NCI-H345 treated with DMSO at 0.1 percent for 48 hours (cell line): Measurements from ENCODE around the gene GJD3.
"Not testable (repeated sequence)": the region's sequence is repeated elsewhere in the genome, so short reads cannot be mapped to it uniquely, and the experiment has no call there.

ENCODE experiments used
- DNase-seq: peaks from one replicate; lab custom pipeline; 2025; ENCODE audit not compliant: unreplicated experiment; lab: John Stamatoyannopoulos, UW

The GJD3 gene

DNA sequence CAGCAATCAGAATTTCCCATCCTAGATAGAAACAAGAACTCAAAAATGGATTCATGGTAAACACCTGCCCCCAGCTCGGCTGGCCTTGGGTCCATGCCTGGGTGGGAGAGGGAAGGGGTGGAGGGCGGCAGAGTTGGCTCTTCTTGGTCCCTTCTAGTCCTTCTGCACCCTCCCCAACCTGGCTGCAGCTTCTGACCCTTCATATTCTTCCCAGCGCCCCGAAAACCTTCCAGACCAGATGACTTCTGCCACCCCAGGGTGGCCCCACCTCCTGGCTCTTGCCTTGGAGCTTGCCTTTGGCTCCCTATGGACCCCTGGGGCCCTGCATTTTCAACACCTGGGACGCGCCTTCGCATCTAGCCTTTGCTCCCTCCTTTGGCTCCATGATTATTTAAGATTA is 5.4 kb upstream of the GJD3 start:
- no peak for DNase-seq

DNA sequence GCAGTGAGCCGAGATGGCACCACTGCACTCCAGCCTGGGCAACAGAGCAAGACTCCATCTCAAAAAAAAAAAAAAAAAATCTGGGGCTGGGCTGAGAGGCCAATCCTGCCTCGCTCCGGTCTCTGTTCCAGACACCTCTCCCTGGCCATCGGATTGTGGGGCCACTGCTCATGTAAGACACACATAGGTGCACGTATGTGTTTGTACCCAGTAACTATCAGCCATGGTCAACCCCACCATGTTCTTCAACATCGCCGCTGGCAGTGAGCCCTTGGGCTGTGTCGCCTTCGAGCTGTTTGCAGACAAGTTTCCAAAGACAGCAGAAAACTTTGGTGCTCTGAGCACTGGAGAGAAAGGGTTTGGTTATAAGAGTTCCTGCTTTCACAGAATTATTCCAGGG is 3.2 kb upstream of the GJD3 start:
- DNase-seq, result not testable (repeated sequence)

DNA sequence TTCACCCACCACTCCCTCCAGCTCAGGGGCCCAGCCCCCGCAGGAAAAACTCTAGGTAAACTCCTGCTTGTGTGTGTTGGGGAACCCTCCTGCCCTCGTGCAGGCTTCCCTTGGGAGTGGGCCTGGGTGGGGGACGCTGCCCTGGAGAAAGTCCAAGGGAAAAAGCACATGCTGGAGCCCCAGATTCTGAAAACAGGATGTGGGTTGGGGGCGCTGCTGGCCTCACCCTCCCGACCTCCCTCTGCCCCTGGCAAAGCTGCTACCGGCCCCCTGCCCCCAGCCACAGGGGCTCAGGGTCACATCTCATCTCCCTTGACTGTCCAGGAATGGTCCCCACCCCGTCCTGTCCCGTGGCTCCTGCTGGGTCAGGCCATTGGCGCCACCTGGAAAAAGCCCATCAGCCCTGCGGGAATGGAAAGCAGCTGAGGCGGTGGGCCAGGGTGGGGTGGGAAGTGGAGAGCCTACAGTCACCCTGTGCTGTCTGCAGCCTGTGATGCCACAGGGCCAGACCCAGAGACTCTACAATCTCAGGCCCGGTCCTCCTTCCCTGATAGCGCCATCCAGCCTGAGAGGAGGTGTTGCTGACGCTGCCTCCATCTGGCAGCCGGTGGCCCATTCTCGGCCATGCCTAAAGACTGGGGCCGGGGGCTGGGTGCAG is 2.5 kb upstream of the GJD3 start:
- no peak for DNase-seq

DNA sequence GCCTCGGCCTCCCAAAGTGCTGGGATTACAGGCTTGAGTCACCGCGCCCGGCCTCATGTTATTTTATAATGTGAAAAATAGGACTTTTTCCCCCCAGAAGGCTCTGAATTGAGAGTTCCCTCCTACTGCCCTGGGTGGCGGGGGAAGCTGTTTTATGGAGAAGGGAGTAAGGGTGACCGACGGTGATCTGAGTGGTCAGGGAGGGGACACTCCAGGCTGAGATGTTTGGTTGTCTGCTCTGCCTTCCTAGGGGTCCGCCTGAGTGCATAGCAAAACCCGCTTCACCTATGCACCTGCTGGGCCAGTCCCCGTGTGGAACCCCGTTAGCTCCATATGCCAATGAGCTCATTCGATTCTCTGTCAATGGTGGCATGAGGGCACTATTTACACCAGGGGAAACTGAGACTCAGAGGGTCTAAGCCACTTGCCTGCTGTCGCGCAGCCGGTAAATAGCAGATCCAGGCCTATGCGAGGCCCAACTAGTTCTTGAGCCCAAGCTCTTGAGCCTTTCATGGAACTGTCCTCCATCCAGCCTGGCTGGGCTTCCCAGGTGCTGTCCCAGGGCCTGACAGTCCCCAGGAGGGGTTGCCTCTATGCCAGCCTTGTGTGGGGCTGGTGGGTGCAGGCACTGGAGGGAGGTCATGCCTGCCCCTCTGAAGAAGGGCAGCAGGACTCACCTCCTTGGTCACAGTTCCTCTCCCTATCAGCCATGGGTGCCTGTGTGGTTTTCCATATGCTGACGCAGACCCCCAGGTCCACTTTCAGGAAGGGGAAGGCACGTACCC is 1.7 kb upstream of the GJD3 start:
- DNase-seq, result no peak

GRCh38 chr17:40364906-40365305 is 369 bp upstream of the GJD3 start:
- no peak for DNase-seq

DNA sequence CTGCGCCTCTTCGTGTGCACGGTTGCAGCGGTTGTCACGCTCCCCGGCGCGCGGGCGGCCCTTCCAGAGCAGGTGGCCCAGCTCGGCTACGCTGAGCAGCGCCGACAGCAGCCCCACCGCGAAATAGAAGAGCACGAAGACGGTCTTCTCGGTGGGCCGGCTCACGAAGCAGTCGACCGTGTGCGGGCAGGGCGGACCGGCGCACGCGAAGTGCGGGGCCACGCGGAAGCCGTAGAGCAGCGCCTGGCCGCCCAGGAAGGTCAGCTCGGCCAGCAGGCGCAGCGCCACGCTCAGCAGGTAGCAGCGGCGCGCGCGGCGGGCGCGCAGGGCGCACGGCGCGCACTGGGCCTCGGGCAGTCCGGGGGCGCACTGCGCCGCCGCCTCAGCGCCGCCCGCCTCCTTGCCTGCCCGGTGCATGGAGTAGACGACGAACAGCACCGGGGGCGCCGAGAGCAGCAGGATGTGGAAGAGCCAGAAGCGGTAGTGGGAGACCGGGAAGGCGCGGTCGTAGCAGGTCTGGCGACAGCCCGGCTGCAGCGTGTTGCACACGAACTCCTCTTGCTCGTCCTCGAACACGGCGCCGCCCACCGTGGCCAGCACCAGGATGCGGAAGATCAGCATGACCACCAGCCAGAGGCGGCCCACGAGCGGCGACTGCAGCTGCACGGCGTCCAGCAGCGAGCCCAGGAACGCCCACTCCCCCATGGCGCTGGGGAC is 1.3 kb downstream of the GJD3 start:
- no peak for DNase-seq

DNA sequence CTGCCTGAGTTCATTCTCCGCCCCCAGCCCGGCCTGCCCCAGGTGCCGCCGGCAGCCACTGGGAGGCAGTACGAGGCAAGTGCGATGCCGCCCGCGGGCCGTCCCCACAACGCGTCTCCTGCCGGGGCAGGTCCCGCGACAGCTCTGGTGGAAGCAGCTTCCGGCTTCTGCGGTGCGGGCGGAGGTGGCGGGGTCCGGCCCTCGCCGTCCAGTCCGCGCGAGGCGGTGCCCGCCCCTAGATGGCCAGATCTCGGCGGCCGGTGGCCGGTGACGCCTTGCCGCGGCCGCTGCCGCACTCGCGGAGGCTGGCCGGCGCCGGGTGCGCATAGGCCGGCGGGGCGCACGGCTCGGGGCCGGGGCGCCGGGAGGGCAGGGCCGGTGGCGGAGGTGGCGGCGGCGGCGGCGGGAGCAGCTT is 1.8 kb downstream of the GJD3 start:
- peak; percentile 20 for DNase-seq

DNA sequence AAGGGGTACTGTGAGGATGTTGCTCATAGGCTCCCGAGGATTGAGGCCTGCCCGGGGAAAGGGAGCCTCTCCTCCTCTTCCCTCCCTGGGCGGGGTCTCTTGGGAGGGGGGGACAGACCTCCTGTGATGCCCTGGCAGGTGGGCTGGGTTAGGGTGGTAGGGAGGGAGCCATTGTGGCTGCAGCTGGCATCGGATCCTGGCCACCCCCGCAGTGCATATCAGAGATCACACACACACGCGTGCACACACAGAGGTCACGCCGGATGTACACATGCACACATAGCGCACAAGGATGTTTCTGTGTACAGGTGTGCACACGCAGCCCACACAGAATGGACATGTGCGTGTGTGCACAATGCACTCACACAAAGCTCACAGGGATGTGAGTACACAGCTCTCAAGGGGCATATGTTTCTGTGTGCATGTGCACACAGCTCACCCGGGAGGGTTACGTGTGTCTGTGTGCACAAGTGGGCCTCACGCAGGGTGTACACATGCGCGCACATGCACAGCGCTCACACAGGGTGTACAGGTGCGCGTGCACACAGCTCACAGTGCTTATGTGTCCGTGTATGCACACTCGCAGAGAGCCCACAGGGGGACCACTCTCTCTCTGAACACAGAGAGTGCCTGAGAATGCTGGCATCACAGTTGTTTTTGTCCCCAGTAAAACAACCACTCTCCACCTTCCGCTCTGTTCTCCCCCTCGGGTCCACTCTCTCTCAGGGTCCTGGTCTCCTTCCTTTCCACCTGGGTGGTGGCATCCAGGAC is 2.4 kb downstream of the GJD3 start:
- no peak for DNase-seq

- no peak for DNase-seq
These were observed 3.2 kb downstream of the GJD3 start for GRCh38 chr17:40361063-40361924.

DNA sequence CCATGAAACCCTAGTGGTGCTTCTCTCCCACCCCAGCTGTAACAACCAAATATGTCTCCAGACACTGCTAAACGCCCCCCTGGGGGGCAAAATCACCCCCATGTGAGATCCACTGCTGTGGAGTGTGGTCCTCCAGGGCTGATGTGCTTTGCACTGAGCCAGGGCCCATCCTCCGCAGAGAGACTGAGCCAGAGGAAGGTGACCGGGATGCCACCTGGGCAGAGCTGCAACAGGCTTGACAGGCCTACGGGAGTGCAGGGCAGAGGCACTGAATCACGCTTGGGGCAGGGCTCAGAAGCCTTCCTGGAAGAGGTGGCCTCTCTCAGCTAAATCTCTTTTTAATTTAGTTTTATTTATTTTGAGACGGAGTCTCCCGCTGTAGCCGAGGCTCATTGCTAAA is 4.4 kb downstream of the GJD3 start:
- no peak for DNase-seq

GRCh38 chr17:40358323-40359038 is 6.1 kb downstream of the GJD3 start:
- DNase-seq, result peak; percentile 65

DNA sequence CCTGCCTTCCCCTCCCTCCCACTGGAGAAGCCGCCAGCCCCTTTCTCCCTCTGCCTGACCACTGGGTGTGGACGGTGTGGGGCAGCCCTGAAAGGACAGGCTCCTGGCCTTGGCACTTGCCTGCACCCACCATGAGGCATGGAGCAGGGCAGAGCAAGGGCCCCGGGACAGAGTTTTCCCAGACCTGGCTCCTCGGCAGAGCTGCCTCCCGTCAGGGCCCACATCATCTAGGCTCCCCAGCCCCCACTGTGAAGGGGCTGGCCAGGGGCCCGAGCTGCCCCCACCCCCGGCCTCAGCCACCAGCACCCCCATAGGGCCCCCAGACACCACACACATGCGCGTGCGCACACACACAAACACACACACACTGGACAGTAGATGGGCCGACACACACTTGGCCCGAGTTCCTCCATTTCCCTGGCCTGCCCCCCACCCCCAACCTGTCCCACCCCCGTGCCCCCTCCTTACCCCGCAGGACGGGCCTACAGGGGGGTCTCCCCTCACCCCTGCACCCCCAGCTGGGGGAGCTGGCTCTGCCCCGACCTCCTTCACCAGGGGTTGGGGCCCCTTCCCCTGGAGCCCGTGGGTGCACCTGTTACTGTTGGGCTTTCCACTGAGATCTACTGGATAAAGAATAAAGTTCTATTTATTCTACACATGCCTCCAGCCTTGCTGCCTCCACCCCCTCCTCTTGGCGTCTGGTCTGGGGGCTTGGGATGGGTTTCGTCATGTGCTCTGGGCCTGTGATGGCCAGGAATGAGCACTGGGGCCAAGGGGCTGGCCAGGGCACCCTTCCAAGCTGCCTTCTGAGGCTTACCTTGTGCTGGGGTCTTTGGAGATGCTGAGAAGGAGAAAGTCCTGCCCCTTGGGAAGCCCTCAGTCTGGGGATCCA is 7.3 kb downstream of the GJD3 start:
- DNase-seq, result no peak

DNA sequence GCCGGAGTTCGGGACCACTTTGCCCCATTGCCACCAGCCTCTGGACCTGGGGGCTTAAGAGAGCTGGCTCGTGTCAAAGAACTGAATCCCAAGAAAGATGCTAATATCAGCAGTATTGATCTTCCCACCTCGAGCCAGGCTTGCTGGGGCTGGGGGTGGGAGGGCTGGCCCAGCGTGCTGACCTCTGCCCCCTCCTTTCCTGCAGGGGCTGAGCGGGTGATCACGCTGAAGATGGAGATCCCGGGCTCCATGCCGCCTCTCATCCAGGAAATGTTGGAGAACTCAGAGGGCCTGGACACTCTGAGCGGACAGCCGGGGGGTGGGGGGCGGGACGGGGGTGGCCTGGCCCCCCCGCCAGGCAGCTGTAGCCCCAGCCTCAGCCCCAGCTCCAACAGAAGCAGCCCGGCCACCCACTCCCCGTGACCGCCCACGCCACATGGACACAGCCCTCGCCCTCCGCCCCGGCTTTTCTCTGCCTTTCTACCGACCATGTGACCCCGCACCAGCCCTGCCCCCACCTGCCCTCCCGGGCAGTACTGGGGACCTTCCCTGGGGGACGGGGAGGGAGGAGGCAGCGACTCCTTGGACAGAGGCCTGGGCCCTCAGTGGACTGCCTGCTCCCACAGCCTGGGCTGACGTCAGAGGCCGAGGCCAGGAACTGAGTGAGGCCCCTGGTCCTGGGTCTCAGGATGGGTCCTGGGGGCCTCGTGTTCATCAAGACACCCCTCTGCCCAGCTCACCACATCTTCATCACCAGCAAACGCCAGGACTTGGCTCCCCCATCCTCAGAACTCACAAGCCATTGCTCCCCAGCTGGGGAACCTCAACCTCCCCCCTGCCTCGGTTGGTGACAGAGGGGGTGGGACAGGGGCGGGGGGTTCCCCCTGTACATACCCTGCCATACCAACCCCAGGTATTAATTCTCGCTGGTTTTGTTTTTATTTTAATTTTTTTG is 8.5 kb downstream of the GJD3 start:
- no peak for DNase-seq

- DNase-seq, result no peak
These were observed 9.3 kb downstream of the GJD3 start for GRCh38 chr17:40355123-40355803.

DNA sequence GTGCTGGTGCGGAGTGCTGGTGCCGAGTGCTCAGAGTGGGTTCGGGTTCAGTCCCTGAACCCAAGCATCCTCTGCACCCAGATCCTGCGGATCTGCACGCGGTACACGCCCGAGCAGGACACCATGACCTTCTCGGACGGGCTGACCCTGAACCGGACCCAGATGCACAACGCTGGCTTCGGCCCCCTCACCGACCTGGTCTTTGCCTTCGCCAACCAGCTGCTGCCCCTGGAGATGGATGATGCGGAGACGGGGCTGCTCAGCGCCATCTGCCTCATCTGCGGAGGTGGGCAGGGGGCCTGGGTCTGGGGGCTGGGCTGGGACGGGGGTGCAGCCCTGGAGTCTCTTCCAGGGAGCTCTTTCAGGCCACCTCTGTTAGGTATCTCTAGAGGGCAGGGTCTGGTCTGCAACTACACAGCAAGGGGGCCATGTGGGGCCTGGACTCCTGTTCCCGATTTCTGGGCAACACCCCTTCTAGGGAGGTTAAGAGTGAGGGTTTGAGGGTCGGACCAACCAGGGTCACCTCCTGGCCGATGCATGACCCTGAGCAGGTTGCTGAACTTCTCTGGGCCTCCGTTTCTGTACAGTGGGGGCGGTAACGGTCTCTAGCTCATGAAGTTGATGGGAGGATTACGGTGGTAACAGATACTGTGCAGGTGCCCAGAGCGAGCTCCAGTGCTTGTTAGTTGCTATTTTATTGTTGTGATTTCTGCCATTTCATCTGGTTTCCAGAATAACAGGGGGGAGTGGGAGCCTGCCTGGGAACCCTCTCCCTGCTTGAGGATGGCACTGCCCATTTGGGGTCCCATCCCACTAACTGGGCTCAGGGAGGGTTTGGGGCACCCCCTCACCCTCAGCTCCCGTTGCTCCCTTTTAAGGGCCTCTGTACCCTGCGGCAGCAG is 10.1 kb downstream of the GJD3 start:
- DNase-seq, result no peak

DNA sequence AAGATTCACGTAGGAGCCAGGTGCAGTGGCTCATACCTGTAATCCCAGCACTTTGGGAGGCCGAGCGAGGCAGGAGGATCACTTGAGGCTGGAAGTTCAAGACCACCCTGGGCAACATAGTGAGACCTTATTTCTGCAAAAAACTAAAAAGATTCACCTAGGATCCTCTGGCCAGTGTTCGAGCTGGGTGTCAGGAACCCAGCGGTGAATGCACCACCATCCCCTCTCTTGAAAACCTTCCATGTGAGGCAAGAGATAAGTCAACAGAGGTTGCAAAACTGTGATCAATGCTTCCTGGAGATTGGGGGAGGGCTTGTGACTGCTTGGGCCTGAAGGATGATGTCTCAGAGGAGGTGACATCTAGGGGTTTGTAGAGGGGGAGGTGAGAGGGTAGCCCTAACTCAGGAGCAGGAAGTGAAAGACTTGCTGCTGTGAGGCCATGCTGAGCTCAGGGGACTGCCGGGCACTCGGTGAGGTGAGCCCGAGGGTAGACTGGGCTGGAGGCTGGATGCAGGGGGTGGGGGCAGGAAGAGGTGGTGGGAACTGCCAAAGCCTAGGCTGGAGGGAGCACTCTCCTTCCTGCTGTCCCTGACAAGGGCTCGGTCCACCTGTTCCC is 11.7 kb downstream of the GJD3 start:
- no peak for DNase-seq
